Smooth muscle cell (in vitro differentiated cells): ENCODE results near the gene USP34. TPM values are rescaled to one million over a fixed set of nuclear protein-coding genes. Genes with fewer than 3 reads are reported as not detected.
"Not testable (repeated sequence)": the region's sequence is repeated elsewhere in the genome, so short reads cannot be mapped to it uniquely, and the experiment has no call there.

Experiments used
- DNase-seq: peaks from one replicate; lab custom pipeline; 2025; ENCODE audit not compliant: unreplicated experiment; lab: John Stamatoyannopoulos, UW
- H2AFZ ChIP-seq: fragments of 200-600 bp; sonication (generic); 2 replicates; pipeline ENCODE4 v1.6.0; 2016; ENCODE audit warnings: antibody characterized with exemption, low read depth, mild to moderate bottlenecking
- H3F3A ChIP-seq: fragments of 200-600 bp; sonication (generic); 2 replicates; pipeline ENCODE4 v1.6.0; 2017; ENCODE audit warnings: antibody characterized with exemption, low read depth
- H3K27ac ChIP-seq: fragments of 200-600 bp; sonication (generic); 2 replicates; pipeline ENCODE4 v1.5.1; 2016; ENCODE audit warnings: low read depth, mild to moderate bottlenecking
- H3K27me3 ChIP-seq: fragments of 200-600 bp; sonication (generic); 2 replicates; pipeline ENCODE4 v1.6.1; 2016; ENCODE audit warnings: low read depth, mild to moderate bottlenecking
- H3K36me3 ChIP-seq: fragments of 200-600 bp; sonication (generic); 2 replicates; pipeline ENCODE4 v1.5.1; 2016; ENCODE audit warnings: low read depth
- H3K4me1 ChIP-seq: fragments of 200-600 bp; sonication (generic); 2 replicates; pipeline ENCODE4 v1.5.1; 2016; ENCODE audit warnings: low read depth
- H3K4me2 ChIP-seq: fragments of 200-600 bp; sonication (generic); 2 replicates; pipeline ENCODE4 v1.6.0; 2016; ENCODE audit warnings: mild to moderate bottlenecking
- H3K4me3 ChIP-seq: fragments of 200-600 bp; sonication (generic); 2 replicates; pipeline ENCODE4 v1.5.1; 2016; ENCODE audit warnings: mild to moderate bottlenecking
- H3K79me2 ChIP-seq: fragments of 200-600 bp; sonication (generic); 2 replicates; pipeline ENCODE4 v1.6.0; 2016; ENCODE audit warnings: low read depth, mild to moderate bottlenecking
- H3K9ac ChIP-seq: fragments of 200-600 bp; sonication (generic); 2 replicates; pipeline ENCODE4 v1.6.0; 2016; ENCODE audit warnings: low read depth
- H3K9me3 ChIP-seq: fragments of 200-600 bp; sonication (generic); replicated peaks from 2 replicates; pipeline ENCODE4 v1.5.1; 2016; ENCODE audit warnings: low read depth
- H4K20me1 ChIP-seq: fragments of 200-600 bp; sonication (generic); 2 replicates; pipeline ENCODE4 v1.6.0; 2016; ENCODE audit warnings: low read depth
- CTCF ChIP-seq: fragments of 200-600 bp; sonication (generic); IDR thresholded peaks from 2 replicates; pipeline ENCODE4 v1.5.1; 2017; ENCODE audit warnings: borderline replicate concordance, mild to moderate bottlenecking, antibody characterized with exemption; ENCODE audit not compliant: insufficient read depth, poor library complexity, severe bottlenecking
- WGBS: methylation state at CpG from one replicate; pipeline ENCODE4 v1.1.7; 2016; ENCODE audit warnings: low lambda C conversion rate; 5-methylcytosine and 5-hydroxymethylcytosine counted together
- polyA plus RNA-seq: library from polyadenylated mRNA; unstranded; fragments of >200 nt; fragmentation: Nextera tagmentation; extraction: Ambion mirVana; gene quantifications from 2 replicates; pipeline ENCODE4 v1.2.1, GENCODE V29; 2016
- total RNA-seq: library from RNA; depleted of rRNA; stranded (reverse); fragments of >200 nt; gene quantifications from 2 replicates; pipeline ENCODE4 v1.2.3, GENCODE V29; 2014

USP34 gene
- total and polyA plus RNA-seq, 2 experiments from 2014 or later, result 26.4 to 152 TPM

- H2AFZ ChIP-seq, result no peak overlapping the region
- no peak overlapping the region for H3K4me3 ChIP-seq
- H3K9ac ChIP-seq, result no peak overlapping the region
- 96% methylated on average over 8 of the region's 8 CpGs for WGBS
- H3F3A ChIP-seq, result no peaks in the 10 kb centered on the region
- H3K4me1 ChIP-seq, result no peaks in the 10 kb centered on the region
- H3K36me3 ChIP-seq, result no peaks in the 10 kb centered on the region
- DNase-seq, result no peak
- H4K20me1 ChIP-seq, result peaks cover 98% of the 10 kb centered on the region
- H3K27me3 ChIP-seq, result no peaks in the 10 kb centered on the region
- no peaks in the 10 kb centered on the region for H3K9me3 ChIP-seq
- H3K79me2 ChIP-seq, result peaks cover 98% of the 10 kb centered on the region
- H3K27ac ChIP-seq, result no peak overlapping the region
- no peak for TF ChIP-seq CTCF
- no peak overlapping the region for H3K4me2 ChIP-seq
These were observed 18.5 kb downstream of the USP34 start for GRCh38 chr2:61452392-61452791.

- TF ChIP-seq CTCF, result no peak
These were observed 19.7 kb downstream of the USP34 start for GRCh38 chr2:61451178-61451577.

GRCh38 chr2:61450144-61450543 lies 20.7 kb downstream of the USP34 start:
- no peaks in the 10 kb centered on the region for H3F3A ChIP-seq
- peaks cover 98% of the 10 kb centered on the region for H4K20me1 ChIP-seq
- no peak overlapping the region for H2AFZ ChIP-seq
- no peaks in the 10 kb centered on the region for H3K36me3 ChIP-seq
- peaks cover 98% of the 10 kb centered on the region for H3K79me2 ChIP-seq
- H3K4me3 ChIP-seq, result no peak overlapping the region
- DNase-seq, result no peak
- no peaks in the 10 kb centered on the region for H3K9me3 ChIP-seq
- WGBS, result 92% methylated on average over 4 of the region's 4 CpGs
- TF ChIP-seq CTCF, result no peak
- H3K27ac ChIP-seq, result no peak overlapping the region
- no peaks in the 10 kb centered on the region for H3K4me1 ChIP-seq
- no peaks in the 10 kb centered on the region for H3K27me3 ChIP-seq
- H3K9ac ChIP-seq, result no peak overlapping the region
- no peak overlapping the region for H3K4me2 ChIP-seq

More at GRCh38 chr2:61451178-61451577, 19.7 kb downstream of the USP34 start:
- H3K27me3 ChIP-seq, result no peaks in the 10 kb centered on the region
- no peak overlapping the region for H3K27ac ChIP-seq
- H3K79me2 ChIP-seq, result peaks cover 98% of the 10 kb centered on the region
- peaks cover 98% of the 10 kb centered on the region for H4K20me1 ChIP-seq
- DNase-seq, result no peak
- H2AFZ ChIP-seq, result no peak overlapping the region
- no peaks in the 10 kb centered on the region for H3K36me3 ChIP-seq
- no peaks in the 10 kb centered on the region for H3K9me3 ChIP-seq
- H3K4me3 ChIP-seq, result no peak overlapping the region
- H3K4me1 ChIP-seq, result no peaks in the 10 kb centered on the region
- H3K4me2 ChIP-seq, result no peak overlapping the region
- no peak overlapping the region for H3K9ac ChIP-seq
- no peaks in the 10 kb centered on the region for H3F3A ChIP-seq
- WGBS, result 97% methylated on average over 9 of the region's 9 CpGs

- DNase-seq, result no peak
- Histone ChIP-seq H4K20me1 (peaks cover 98% of the 10 kb centered on the region), H3K4me1 (no peaks in the 10 kb centered on the region), H3K27ac (no peak overlapping the region), H3K79me2 (peaks cover 98% of the 10 kb centered on the region), H3K4me2 (no peak overlapping the region), H3F3A (no peaks in the 10 kb centered on the region), H3K27me3 (no peaks in the 10 kb centered on the region), H3K9ac (no peak overlapping the region), H2AFZ (no peak overlapping the region), H3K4me3 (no peak overlapping the region), H3K9me3 (no peaks in the 10 kb centered on the region), H3K36me3 (no peaks in the 10 kb centered on the region)
- WGBS, result 89% methylated on average over 2 of the region's 2 CpGs
- no peak for TF ChIP-seq CTCF
These were observed 22.7 kb downstream of the USP34 start for GRCh38 chr2:61448229-61448628.

- not testable (repeated sequence) for H3F3A ChIP-seq, H3K27me3 ChIP-seq, H3K9ac ChIP-seq, DNase-seq, H3K36me3 ChIP-seq, H3K4me3 ChIP-seq, H3K27ac ChIP-seq, H3K4me2 ChIP-seq, H3K9me3 ChIP-seq, H3K4me1 ChIP-seq, H2AFZ ChIP-seq
- Histone ChIP-seq H4K20me1 (peaks cover 98% of the 10 kb centered on the region), H3K79me2 (peaks cover 98% of the 10 kb centered on the region)
- 95% methylated on average over 6 of the region's 7 CpGs for WGBS
These were observed 23.9 kb downstream of the USP34 start for GRCh38 chr2:61446971-61447370.
